Coronary artery (tissue), 2 donors: Measurements from ENCODE around the gene RUNX3.

Experiments
- DNase-seq: peaks from one replicate; pipeline ENCODE4 v3.0.0-alpha.2; 2017; ENCODE audit warnings: low spot score
- H3K27ac ChIP-seq, 2 donors: fragments of 200-600 bp; sonication (generic); one replicate each; pipeline ENCODE4 v1.5.1; 2016 to 2019
- H3K4me3 ChIP-seq: fragments of 200-600 bp; sonication (generic); 2 replicates; pipeline ENCODE4 v1.5.1; 2016; ENCODE audit warnings: mild to moderate bottlenecking, moderate library complexity
- CTCF ChIP-seq: fragments of 200-600 bp; sonication (generic); IDR thresholded peaks from one replicate; pipeline ENCODE4 v1.5.1; 2019; ENCODE audit warnings: antibody characterized with exemption

Gene RUNX3

DNA sequence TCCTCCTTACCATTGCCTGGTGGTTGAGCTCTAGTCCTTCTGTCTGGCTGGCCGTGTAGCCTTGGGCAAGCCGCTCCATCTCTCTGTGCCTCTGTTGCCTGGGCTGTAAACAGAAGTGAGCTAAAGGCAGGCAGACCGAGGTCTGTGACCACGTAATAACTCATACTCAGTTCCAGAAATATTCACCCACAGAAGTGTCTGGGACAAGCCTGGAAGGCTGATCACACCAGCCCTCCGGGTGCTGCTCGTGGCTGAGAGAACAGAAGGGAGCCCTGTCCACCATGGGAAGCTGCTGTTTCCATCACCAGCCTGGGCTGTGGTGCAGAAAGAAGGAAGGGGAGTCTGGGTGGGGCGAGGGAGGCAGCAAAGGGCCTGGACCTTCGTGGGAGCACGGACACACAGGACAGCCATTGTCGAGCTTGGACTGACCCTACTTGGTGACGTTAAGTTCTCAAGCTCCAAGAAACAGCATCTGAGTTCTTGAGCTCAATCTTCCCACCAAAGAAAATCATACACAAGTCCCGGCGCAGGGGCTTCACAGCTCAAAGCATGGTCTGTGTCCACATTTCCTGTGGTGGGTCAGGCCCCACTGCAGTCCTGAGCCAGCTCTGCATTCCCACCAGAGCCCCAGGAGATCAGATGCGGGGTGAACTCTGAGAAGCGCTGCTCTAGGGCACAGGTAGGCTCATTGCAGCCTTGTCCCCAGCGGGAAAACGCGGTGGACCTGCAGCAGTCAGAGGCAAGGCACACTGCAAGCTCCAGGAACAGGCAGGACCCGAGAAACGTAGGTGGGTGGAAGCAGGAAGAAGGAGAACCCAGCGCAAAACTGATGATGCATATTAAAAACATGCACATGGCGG lies 61.8 kb downstream of the RUNX3 start:
- Histone ChIP-seq H3K27ac (no peak overlapping the region), H3K4me3 (no peak overlapping the region)
- no peak for DNase-seq
- TF ChIP-seq CTCF = no peak

GRCh38 chr1:24867084-24867870 lies 62.8 kb downstream of the RUNX3 start:
- DNase-seq = no peak

DNA sequence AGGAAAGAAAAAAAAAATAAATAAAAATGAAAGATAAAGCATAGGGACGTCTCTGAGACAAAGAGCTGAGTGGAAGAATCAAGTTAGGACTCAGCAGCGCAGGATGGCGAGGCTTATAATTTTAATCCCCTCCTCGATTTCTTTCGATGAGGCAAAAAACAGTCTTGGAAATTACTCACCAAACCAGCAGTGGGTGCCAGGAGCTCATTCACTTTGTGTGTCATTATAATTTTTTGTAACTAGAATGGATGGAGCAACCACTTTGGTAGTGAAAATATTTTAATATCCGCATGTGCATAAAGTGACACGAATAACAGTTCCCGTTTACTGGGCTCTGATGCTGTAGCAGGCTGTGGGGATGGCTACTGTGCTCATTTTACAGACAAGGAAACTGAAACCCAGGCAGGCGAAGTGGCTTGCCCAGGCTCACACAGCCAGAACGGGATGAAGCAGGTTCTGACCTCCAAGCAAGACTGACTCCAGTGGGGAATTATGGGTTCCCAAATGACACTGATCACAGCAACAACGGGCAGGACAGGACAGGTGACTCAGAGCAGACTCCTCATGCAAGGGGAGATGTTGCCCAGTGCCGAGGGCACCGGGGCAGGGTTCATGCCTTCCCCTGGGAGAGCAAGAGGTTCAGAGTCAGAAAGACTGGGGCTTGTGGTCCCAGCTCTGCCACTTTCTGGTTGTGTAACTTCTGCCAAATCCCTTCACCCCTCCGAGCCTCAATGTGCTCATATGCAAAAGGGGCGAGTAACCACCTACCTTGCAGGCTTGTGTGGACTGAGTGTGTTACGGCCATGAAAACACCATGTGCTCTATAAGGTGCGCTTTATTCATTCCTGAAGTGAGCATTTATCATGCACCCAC lies 63.6 kb downstream of the RUNX3 start:
- DNase-seq = no peak
- Histone ChIP-seq H3K4me3 (no peak overlapping the region), H3K27ac (no peak overlapping the region)
- TF ChIP-seq CTCF = no peak

More at GRCh38 chr1:24867084-24867870, 62.8 kb downstream of the RUNX3 start:
- no peak for TF ChIP-seq CTCF
- H3K4me3 ChIP-seq = no peak overlapping the region
- H3K27ac ChIP-seq = no peak overlapping the region

DNA sequence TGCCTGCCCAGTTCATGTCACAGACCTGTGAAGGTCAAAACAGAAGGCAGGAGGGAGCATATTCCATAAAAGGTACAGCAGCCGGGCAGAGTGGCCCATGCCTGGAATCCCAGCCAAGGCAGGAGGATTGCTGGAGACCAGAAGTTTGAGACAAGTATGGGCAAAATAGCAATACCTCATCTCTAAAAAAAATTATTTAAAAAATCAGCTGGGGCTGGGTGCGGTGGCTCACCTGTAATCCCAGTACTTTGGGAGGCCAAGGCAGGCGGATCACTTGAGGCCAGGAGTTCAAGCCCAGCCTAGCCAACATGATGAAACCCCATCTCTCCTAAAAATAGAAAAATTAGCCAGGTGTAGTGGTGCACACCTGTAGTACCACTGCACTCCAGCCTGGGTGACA lies 64.5 kb downstream of the RUNX3 start:
- Histone ChIP-seq H3K27ac (no peak overlapping the region), H3K4me3 (no peak overlapping the region)
- DNase-seq = no peak
- no peak for TF ChIP-seq CTCF

GRCh38 chr1:24865168-24865567 lies 64.9 kb downstream of the RUNX3 start:
- Histone ChIP-seq H3K27ac (no peak overlapping the region), H3K4me3 (no peak overlapping the region)
- TF ChIP-seq CTCF = no peak
- no peak for DNase-seq

DNA sequence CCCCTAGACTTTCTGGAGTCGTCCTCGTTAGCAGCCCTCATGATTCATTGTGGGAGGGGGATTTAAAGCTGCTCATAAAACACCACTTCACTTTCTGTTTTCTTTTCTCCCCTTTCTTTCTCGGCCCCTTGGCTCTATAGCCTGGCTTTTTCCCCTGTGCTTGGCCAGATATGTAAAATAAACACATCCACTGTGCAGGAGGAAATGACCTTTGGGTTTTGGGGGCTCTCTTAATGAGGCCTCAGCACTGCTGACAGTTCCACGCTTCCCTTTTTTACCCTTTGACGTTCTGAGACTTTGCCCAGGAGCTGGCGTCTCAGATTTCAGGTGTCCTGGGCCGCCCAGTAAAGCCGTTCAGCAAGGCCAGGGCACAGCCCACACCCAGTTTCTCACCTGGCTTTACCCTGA lies 65.7 kb downstream of the RUNX3 start:
- DNase-seq = no peak
- Histone ChIP-seq H3K27ac (no peak overlapping the region), H3K4me3 (no peak overlapping the region)
- no peak for TF ChIP-seq CTCF
